H1 (cell line): ENCODE data around the gene PACSIN1. TPM values are rescaled to one million over a fixed set of nuclear protein-coding genes. Genes with fewer than 3 reads are reported as not detected.

Experiments used
- CTCF ChIA-PET: fragments of 300-600 bp; sonication (Branson Sonifier 250); formaldehyde crosslinking; loops from one replicate; lab custom pipeline; 2021; ENCODE audit not compliant: partially characterized antibody; lab: Charles Lee
- POLR2A ChIA-PET: fragments of 300-600 bp; sonication (Branson Sonifier 250); formaldehyde crosslinking; loops from one replicate; lab custom pipeline; 2021; ENCODE audit warnings: inconsistent platforms; ENCODE audit not compliant: partially characterized antibody; lab: Charles Lee
- DNase-seq, 2 experiments: peaks; one replicate each; pipeline versions ENCODE4 v3.0.0 to v3.0.0-alpha.2; 2010 to 2022; ENCODE audit warnings: low spot score in 2 of 2, low read depth in 1 of 2, mixed read lengths in 1 of 2
- FAIRE-seq: peaks from 2 replicates; lab custom pipeline; 2011; peaks lifted over from hg19 to GRCh38; lab: Jason Lieb, UNC
- H2AFZ ChIP-seq: 2 replicates; pipeline ENCODE4 v1.8.1; 2012; ENCODE audit warnings: low read length, inconsistent platforms
- H2AK5ac ChIP-seq: 2 replicates; pipeline ENCODE4 v1.6.1; 2013; ENCODE audit warnings: low read depth, low read length
- H2BK120ac ChIP-seq: replicated peaks from 2 replicates; pipeline ENCODE3; 2013; ENCODE audit warnings: low read depth, low read length, inconsistent platforms
- H2BK12ac ChIP-seq: 2 replicates; pipeline ENCODE4 v1.6.1; 2013; ENCODE audit warnings: low read depth, low read length
- H2BK15ac ChIP-seq: 2 replicates; pipeline ENCODE4 v1.6.1; 2013; ENCODE audit warnings: low read length
- H2BK20ac ChIP-seq: 2 replicates; pipeline ENCODE4 v1.6.1; 2013; ENCODE audit warnings: low read length
- H2BK5ac ChIP-seq: 2 replicates; pipeline ENCODE4 v1.6.1; 2013; ENCODE audit warnings: low read depth, low read length
- H3K14ac ChIP-seq: 2 replicates; pipeline ENCODE4 v1.6.1; 2013; ENCODE audit warnings: inconsistent platforms; ENCODE audit not compliant: insufficient read length
- H3K18ac ChIP-seq: 2 replicates; pipeline ENCODE4 v1.6.1; 2013; ENCODE audit warnings: low read length; ENCODE audit errors: extremely low read depth
- H3K23ac ChIP-seq: 2 replicates; pipeline ENCODE4 v1.6.1; 2013; ENCODE audit warnings: inconsistent platforms; ENCODE audit not compliant: insufficient read length
- H3K23me2 ChIP-seq: 2 replicates; pipeline ENCODE4 v1.6.1; 2013; ENCODE audit warnings: low read depth, low read length
- H3K27ac ChIP-seq: 2 replicates; pipeline ENCODE4 v1.6.1; 2011; ENCODE audit warnings: low read depth, low read length, inconsistent platforms
- H3K27me3 ChIP-seq, 4 experiments: replicated peaks in 1 of 4; 1 replicate in 1 of 4; 2 replicates in 3 of 4; pipeline versions ENCODE4 v1.6.1 to v1.8.1; 2011 to 2013; ENCODE audit warnings: low read length in 3 of 4, mild to moderate bottlenecking in 3 of 4, inconsistent platforms in 2 of 4, mixed read lengths in 2 of 4, moderate library complexity in 1 of 4; ENCODE audit not compliant: control insufficient read depth in 3 of 4, insufficient read depth in 3 of 4; ENCODE audit errors: extremely low read depth in 1 of 4
- H3K36me3 ChIP-seq, 4 experiments: 2 replicates each; pipeline versions ENCODE4 v1.6.1 to v1.8.1; 2011 to 2013; ENCODE audit warnings: mild to moderate bottlenecking in 4 of 4, low read length in 3 of 4, moderate library complexity in 2 of 4, control low read depth in 1 of 4, inconsistent platforms in 1 of 4; ENCODE audit not compliant: insufficient read depth in 4 of 4, control insufficient read depth in 2 of 4
- H3K4ac ChIP-seq: replicated peaks from 2 replicates; pipeline ENCODE3; 2013; ENCODE audit warnings: low read length, low read depth, mixed read lengths, inconsistent platforms; ENCODE audit not compliant: insufficient read length
- H3K4me1 ChIP-seq, 4 experiments: replicated peaks in 1 of 4; 1 replicate in 1 of 4; 2 replicates in 3 of 4; pipeline versions ENCODE4 v1.6.1 to v1.8.1; 2011 to 2013; ENCODE audit warnings: low read length in 3 of 4, inconsistent platforms in 2 of 4, mixed read lengths in 1 of 4; ENCODE audit not compliant: insufficient read depth in 4 of 4, control insufficient read depth in 3 of 4
- H3K4me2 ChIP-seq, 2 experiments: 2 replicates each; pipeline versions ENCODE4 v1.6.1 to v1.8.1; 2011 to 2013; ENCODE audit warnings: low read depth in 2 of 2, low read length in 2 of 2, control low read depth in 1 of 2, inconsistent platforms in 1 of 2, mild to moderate bottlenecking in 1 of 2; ENCODE audit not compliant: insufficient read depth in 1 of 2
- H3K4me3 ChIP-seq, 4 experiments: fragments of 200-600, 300-600 bp in 1 of 4; sonication (generic), shearing (Covaris generic), sonication (Bioruptor Twin) in 1 of 4; 2 replicates each; pipeline versions ENCODE4 v1.5.1 to v1.8.1; 2011 to 2016; ENCODE audit warnings: low read length in 4 of 4, low read depth in 3 of 4, control low read depth in 2 of 4, inconsistent platforms in 2 of 4, mild to moderate bottlenecking in 2 of 4, mixed read lengths in 1 of 4, moderate library complexity in 1 of 4; ENCODE audit not compliant: insufficient read depth in 2 of 4; ENCODE audit errors: extremely low read depth in 1 of 4
- H3K56ac ChIP-seq: replicated peaks from 2 replicates; pipeline ENCODE3; 2013; ENCODE audit warnings: low read depth, mild to moderate bottlenecking, mixed read lengths, low read length, inconsistent platforms; ENCODE audit not compliant: insufficient read length
- H3K79me1 ChIP-seq: 2 replicates; pipeline ENCODE4 v1.6.1; 2013; ENCODE audit warnings: low read depth, low read length, control low read depth
- H3K79me2 ChIP-seq, 2 experiments: 2 replicates each; pipeline versions ENCODE4 v1.6.1 to v1.8.1; 2012 to 2013; ENCODE audit warnings: low read length in 2 of 2, mild to moderate bottlenecking in 2 of 2, inconsistent platforms in 1 of 2; ENCODE audit not compliant: insufficient read depth in 2 of 2, control insufficient read depth in 1 of 2
- H3K9ac ChIP-seq, 4 experiments: replicated peaks in 1 of 4; 1 replicate in 1 of 4; 2 replicates in 3 of 4; pipeline versions ENCODE4 v1.6.1 to v1.8.1; 2011 to 2013; ENCODE audit warnings: low read depth in 3 of 4, low read length in 3 of 4, control low read depth in 2 of 4, mild to moderate bottlenecking in 2 of 4, moderate library complexity in 2 of 4, inconsistent platforms in 1 of 4; ENCODE audit errors: extremely low read depth in 1 of 4
- H3K9me3 ChIP-seq, 2 experiments: 2 replicates each; pipeline versions ENCODE4 v1.6.1 to v1.8.1; 2012 to 2013; ENCODE audit warnings: mild to moderate bottlenecking in 2 of 2, moderate library complexity in 2 of 2, control low read depth in 1 of 2, inconsistent platforms in 1 of 2, low read depth in 1 of 2, low read length in 1 of 2, mixed read lengths in 1 of 2; ENCODE audit not compliant: insufficient read depth in 2 of 2
- H4K20me1 ChIP-seq, 2 experiments: replicated peaks in 1 of 2; 2 replicates each; pipeline versions ENCODE3 to v1.8.1; 2011 to 2013; ENCODE audit warnings: inconsistent platforms in 2 of 2, low read length in 2 of 2, mild to moderate bottlenecking in 1 of 2; ENCODE audit not compliant: insufficient read depth in 2 of 2, control insufficient read depth in 1 of 2
- H4K5ac ChIP-seq: 2 replicates; pipeline ENCODE4 v1.6.1; 2013; ENCODE audit warnings: low read length, low read depth, mixed read lengths, inconsistent platforms; ENCODE audit not compliant: insufficient read length
- H4K8ac ChIP-seq: 2 replicates; pipeline ENCODE4 v1.8.0; 2013; ENCODE audit warnings: mild to moderate bottlenecking, moderate library complexity, low read length, inconsistent platforms; ENCODE audit not compliant: insufficient read depth; ENCODE audit errors: extremely low read depth
- H4K91ac ChIP-seq: replicated peaks from 2 replicates; pipeline ENCODE3; 2013; ENCODE audit warnings: low read length, mixed read lengths, inconsistent platforms; ENCODE audit not compliant: insufficient read length
- JUND ChIP-seq: IDR thresholded peaks from 2 replicates; pipeline ENCODE4 v1.6.1; 2011; ENCODE audit warnings: mild to moderate bottlenecking, improper control_type of control experiment, low read length
- SUZ12 ChIP-seq: fragments of 200-600 bp; sonication (generic); IDR thresholded peaks from 2 replicates; pipeline ENCODE4 v1.6.1; 2012; ENCODE audit warnings: mild to moderate bottlenecking, inconsistent platforms, low read length, moderate library complexity, mixed read lengths
- WGBS, 2 experiments: shearing (Covaris generic) in 1 of 2; methylation state at CpG; one replicate each; pipeline versions ENCODE4 v1.1.6 to v1.1.7; 2013 to 2015; ENCODE audit warnings: low lambda C conversion rate in 2 of 2, mixed read lengths in 2 of 2, inconsistent platforms in 1 of 2, low coverage in 1 of 2, missing lambda C conversion rate in 1 of 2; ENCODE audit not compliant: insufficient replicate concordance in 2 of 2, insufficient coverage in 1 of 2, insufficient read length in 1 of 2; ENCODE audit errors: extremely low coverage in 1 of 2, missing lambda C conversion rate in 1 of 2; 5-methylcytosine and 5-hydroxymethylcytosine counted together
- polyA plus RNA-seq, 7 experiments: library from polyadenylated mRNA; depleted of rRNA in 3 of 7; stranded (reverse) in 5 of 7; unstranded in 2 of 7; fragments of >200 nt in 5 of 7; fragments of 200-250 nt in 2 of 7; gene quantifications; 1 replicate in 5 of 7; 2 replicates in 1 of 7; 4 replicates in 1 of 7; pipeline versions ENCODE4 v1.2.1 to v1.2.3, GENCODE V29; 2011 to 2013; ENCODE audit warnings: missing spikeins in 2 of 7, mixed read lengths in 2 of 7
- total RNA-seq: library from RNA; stranded (reverse); fragmentation: NEBNext Ultra II Directional; extraction: Animal tissue kit (Norgen Biotek cat#: 25700); gene quantifications from 2 replicates; pipeline ENCODE4 v1.2.1, GENCODE V29; 2021

PACSIN1 gene
- total and polyA plus RNA-seq, 2 of the 8 experiments (the other 6 are each of a cell fraction or from before 2014, with no cell fraction given), result 5.9 to 11.1 TPM

DNA sequence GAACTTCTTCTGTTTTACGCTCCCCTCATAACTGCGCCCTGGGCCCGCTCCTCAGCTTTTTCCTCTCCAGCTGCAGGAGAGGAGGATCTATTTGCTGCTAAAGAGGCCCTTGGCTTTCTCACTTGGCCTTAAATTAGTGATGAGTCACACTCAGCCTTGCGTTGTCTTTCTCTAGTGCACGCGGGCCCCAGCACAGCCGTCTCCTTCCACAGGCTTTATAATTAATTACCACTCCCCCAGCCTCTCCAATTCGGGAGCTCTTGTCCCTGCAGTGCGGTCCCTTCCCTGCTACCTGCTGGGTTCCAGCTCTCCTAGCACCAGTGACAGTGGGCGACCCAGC, 25.2 kb downstream of the PACSIN1 start:
- no peak overlapping the region for H3K56ac ChIP-seq
- H4K91ac ChIP-seq, result no peak overlapping the region
- no peak for DNase-seq
- H3K14ac ChIP-seq, result no peak overlapping the region
- no peak overlapping the region for H3K4ac ChIP-seq
- 0 out of 4 replicates have a peak overlapping the region, but pooled peaks of 1 of the 2 experiments have one; percentile 8 for H3K4me2 ChIP-seq
- no peaks in the 10 kb centered on the region; a peak in 1 of 7 replicates for H3K27me3 ChIP-seq
- no peak overlapping the region for H2AK5ac ChIP-seq
- TF ChIP-seq JUND (peak; percentile 32; the same call in 1 of the 2 replicates), SUZ12 (no peak)
- TF ChIP-seq, all 59 proteins: peak for 1
- Histone ChIP-seq H2AFZ (no peak overlapping the region), H4K5ac (no peak overlapping the region), H3K23me2 (no peaks in the 10 kb centered on the region), H3K27ac (no peak overlapping the region), H4K8ac (no peak overlapping the region), H2BK5ac (no peak overlapping the region), H3K9me3 (no peaks in the 10 kb centered on the region), H3K79me1 (no peaks in the 10 kb centered on the region), H2BK20ac (no peak overlapping the region), H3K79me2 (no peaks in the 10 kb centered on the region), H3K4me3 (no peak overlapping the region), H4K20me1 (no peaks in the 10 kb centered on the region), H3K23ac (no peak overlapping the region), H2BK12ac (0 out of 2 replicates have a peak overlapping the region, but pooled peaks have one; percentile 29), H3K18ac (peak overlapping the region; percentile 38; the same call in 1 of the 2 replicates), H2BK120ac (no peak overlapping the region), H3K36me3 (no peaks in the 10 kb centered on the region), H3K4me1 (peaks cover 0 to 7% (median 0%) of the 10 kb centered on the region in 4 experiments; a peak in 1 of 7 replicates), H3K9ac (no peak overlapping the region), H2BK15ac (no peak overlapping the region)
- CTCF ChIA-PET, result no interaction called here
- no peak for FAIRE-seq
- WGBS, 2 experiments, result 73% methylated on average over 10 of the region's 10 CpGs; no CpG with 5 or more reads in 1 of the 2 experiments
- POLR2A ChIA-PET, result interaction anchor here (0.6 to 1.2 kb wide), 2 partner anchors 25 to 272 kb away, joined by 3 to 4 read pairs; no protein-coding TSS in a partner anchor
